Measurements from ENCODE around the gene RRM1.
"Not testable (repeated sequence)": the region's sequence is repeated elsewhere in the genome, so short reads cannot be mapped to it uniquely, and the experiment has no call there.

The RRM1 gene

DNA sequence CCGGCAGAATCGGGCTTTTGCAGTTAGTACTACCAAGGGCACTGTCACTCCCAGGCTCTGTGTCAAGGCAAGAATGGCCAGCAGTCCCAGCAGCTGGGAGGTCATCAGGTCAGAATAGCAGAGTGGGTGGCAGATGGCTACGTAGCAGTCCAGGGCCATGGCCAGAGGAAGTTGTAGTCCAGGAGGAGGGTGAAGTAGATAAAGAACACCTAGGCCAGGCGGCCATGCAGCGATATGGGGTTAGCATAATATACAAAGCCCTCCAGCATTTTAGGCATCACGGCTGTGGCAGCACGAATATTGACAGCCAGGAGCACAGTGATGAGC lies 52.1 kb downstream of the RRM1 start:
- DNase-seq = no peak

DNA sequence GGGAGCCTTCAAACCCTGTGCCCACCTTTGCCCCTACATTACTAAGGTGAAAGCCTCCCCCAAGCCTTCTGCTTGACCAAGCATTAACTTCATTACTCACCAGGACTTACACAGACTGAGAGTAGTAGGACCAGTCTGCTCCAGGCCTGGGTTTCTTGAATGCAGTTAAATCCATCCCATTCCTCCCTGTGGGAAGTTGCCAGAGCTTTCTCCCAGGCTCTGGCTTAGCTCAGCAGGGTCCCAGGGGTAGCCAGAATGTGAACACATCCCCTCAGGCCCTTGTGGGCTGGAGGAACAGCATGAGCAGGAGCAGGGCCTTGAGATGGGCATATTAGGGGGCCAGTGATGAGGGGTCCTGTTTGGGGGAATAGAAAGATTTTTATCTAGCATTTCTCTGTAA lies 59.9 kb downstream of the RRM1 start:
- Mint-ChIP-seq H3K27ac (no peak overlapping the region), H3K9me3 (no peaks in the 10 kb centered on the region), H3K4me1 (no peaks in the 10 kb centered on the region), H3K27me3 (no peaks in the 10 kb centered on the region), H3K4me3 (no peak overlapping the region)
- no peak for ATAC-seq
- DNase-seq = no peak

More for the DNA sequence above, 52.1 kb downstream of the RRM1 start:
- Mint-ChIP-seq H3K27me3 (no peaks in the 10 kb centered on the region), H3K4me1 (no peaks in the 10 kb centered on the region), H3K9me3 (no peaks in the 10 kb centered on the region), H3K27ac (no peak overlapping the region), H3K4me3 (no peak overlapping the region)
- ATAC-seq = no peak

DNA sequence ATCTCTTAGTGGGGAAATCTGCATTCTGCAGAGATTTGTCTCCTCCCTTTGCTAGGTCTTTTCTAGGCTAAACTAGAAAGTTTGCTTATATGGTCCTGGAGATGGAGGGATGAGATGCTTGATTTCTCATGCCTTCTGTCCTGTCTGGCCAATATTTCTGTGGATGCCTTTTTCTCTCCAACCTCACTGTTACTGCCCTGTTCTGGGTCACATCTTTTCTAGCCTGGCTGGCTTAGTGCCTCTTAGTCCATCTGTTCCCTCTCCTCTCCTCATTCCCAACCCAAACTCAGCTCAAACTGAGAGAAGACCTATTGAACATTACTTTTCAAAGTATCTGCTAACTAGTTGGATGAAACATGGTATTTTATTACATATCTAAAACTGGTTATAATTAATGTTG lies 62.0 kb downstream of the RRM1 start:
- DNase-seq (no peak), ATAC-seq (no peak)
- Mint-ChIP-seq H3K27ac (no peak overlapping the region), H3K27me3 (no peaks in the 10 kb centered on the region), H3K4me1 (no peaks in the 10 kb centered on the region), H3K4me3 (no peak overlapping the region), H3K9me3 (no peaks in the 10 kb centered on the region)

DNA sequence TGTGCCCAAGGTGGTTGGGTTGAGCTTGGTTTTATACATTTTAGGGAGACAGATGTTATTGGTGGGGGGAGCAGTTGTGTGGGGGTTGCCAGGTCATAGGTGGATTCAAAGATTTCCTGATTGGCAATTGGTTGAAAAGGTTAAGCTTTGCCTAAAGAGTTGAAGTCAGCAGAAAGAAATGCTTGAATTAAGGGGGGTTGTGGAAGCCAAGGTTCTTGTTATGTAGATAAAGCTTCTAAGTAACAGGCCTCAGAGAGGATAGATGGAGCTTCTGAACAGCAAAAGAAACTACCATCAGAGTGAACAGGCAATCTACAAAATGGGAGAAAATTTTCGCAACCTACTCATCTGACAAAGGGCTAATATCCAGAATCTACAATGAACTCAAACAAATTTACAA lies 64.2 kb downstream of the RRM1 start:
- DNase-seq, H3K9me3 Mint-ChIP-seq, H3K27me3 Mint-ChIP-seq, ATAC-seq, H3K4me3 Mint-ChIP-seq, H3K27ac Mint-ChIP-seq, H3K4me1 Mint-ChIP-seq: not testable (repeated sequence)

DNA sequence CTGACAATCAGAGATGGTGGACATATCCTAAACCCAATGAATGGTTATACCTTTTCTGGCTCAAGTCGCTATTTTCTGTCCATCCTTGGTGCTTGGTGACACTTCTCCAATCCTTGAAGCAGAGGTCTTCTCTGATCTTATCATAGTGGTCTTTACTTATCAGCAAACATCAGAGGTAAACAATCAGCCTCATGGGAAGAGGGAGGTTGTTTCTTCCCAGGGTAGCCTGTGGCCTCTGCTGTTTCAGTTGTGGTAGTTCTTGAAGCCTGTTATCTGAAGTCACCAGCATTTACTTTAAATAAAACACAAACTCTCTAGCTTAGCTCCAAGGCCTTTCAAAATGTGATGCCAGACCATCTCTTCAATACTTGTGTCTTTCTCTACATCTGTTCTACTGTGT lies 66.7 kb downstream of the RRM1 start:
- Mint-ChIP-seq H3K27me3 (no peaks in the 10 kb centered on the region), H3K4me3 (no peak overlapping the region), H3K27ac (peak overlapping the region in 1 of 2 donors; percentile 2), H3K4me1 (no peaks in the 10 kb centered on the region), H3K9me3 (no peaks in the 10 kb centered on the region)
- DNase-seq (no peak), ATAC-seq (no peak)

DNA sequence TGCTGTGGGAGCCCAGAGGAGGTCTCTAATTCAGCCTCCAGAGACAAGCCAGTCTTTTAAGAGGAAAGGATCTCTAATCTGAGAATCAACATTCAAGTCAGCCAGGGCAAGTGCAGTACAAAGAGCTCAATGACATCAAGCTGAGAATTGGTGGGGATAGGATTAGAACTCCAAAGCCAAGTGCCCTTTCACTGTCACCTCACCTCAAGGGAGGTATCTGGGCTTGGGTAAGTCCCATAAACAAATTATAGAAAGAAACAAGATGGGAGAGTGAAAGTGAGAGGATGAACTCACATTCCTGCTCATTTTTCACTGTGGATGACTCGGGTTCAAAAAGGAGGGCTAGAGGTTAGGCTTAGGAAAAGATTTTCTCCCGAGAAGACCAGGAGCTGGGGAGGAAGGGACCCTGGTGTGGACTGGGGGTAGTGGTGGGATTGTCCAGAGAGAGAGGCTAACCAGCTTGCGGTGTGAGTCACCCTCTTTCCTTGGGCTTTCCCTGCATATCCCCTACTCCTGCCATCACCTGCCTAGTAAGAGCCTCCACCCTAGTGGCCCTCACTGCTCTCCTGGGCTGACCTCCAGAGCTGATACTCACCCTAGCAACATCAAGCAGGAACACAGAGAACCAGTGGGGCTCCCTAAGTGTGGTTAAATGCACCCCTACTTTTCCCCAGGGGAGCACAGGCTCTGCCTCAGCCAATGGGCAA lies 70.4 kb downstream of the RRM1 start:
- Mint-ChIP-seq H3K27me3 (no peaks in the 10 kb centered on the region), H3K4me3 (no peak overlapping the region), H3K27ac (peak overlapping the region in 1 of 2 donors; percentile 68), H3K4me1 (no peaks in the 10 kb centered on the region), H3K9me3 (no peaks in the 10 kb centered on the region)
- no peak for DNase-seq
- peak; percentile 22 for ATAC-seq

DNA sequence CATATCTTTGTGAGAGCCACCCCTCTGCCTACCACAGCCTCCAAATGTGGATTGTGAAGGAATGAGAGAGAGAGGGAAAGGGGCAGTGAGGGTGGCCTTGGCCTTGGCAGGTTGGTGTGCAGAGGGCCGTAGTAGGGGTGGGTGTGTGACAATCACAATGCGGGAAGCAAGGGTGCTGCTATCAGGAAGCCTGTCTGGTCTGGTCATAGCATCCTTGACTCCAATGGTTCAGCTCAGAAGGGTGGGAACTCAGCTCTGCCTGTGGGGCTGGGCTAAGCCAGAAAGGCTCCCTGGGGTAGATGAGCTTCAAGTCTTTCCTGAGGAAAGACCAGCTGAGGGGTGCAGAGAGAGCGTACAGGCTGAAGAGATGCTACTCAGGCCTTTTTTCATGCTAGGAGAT lies 72.7 kb downstream of the RRM1 start:
- DNase-seq (no peak), ATAC-seq (peak; percentile 26)
- Mint-ChIP-seq H3K4me1 (no peaks in the 10 kb centered on the region), H3K27ac (no peak overlapping the region), H3K4me3 (no peak overlapping the region), H3K27me3 (no peaks in the 10 kb centered on the region), H3K9me3 (no peaks in the 10 kb centered on the region)

DNA sequence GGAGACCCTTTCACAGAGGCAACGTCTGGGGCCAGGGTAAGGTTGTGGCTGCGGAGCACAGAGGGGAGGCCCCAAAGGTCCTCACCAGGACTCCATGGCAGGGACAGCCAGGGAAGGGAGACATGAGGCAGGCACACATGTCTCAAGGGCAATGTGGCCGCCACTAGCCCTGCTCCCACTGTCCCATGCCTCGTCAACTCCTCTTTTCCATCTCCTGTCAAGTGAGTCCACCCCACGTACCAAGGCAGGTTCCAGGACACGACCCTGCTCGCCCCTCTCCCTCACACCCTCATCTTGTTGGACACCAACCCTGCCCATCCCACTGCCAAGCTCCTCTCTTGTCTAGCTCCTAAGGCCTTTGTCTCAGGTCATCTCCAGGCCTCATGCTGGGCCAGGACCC lies 73.2 kb downstream of the RRM1 start:
- no peak for DNase-seq
- Mint-ChIP-seq H3K27me3 (no peaks in the 10 kb centered on the region), H3K4me3 (no peak overlapping the region), H3K27ac (no peak overlapping the region), H3K9me3 (no peaks in the 10 kb centered on the region), H3K4me1 (no peaks in the 10 kb centered on the region)
- ATAC-seq = peak; percentile 53

DNA sequence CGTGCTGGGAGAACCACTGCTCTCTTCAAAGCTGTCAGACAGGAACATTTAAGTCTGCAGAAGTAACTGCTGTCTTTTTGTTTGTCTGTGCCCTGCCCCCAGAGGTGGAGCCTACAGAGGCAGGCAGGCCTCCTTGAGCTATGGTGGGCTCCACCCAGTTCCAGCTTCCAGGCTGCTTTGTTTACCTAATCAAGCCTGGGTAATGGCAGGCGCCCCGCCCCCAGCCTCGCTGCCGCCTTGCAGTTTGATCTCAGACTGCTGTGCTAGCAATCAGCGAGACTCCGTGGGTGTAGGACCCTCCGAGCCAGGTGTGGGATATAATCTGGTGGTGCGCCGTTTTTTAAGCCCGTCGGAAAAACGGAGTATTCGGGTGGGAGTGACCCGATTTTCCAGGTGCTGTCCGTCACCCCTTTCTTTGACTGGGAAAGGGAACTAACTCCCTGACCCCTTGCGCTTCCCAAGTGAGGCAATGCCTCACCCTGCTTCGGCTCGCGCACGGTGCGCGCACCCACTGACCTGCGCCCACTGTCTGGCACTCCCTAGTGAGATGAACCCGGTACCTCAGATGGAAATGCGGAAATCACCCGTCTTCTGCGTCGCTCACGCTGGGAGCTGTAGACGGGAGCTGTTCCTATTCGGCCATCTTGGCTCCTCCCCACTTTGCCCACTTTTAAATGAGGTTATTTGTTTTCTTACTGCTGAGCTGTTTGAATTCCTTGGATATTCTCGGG lies 81.2 kb downstream of the RRM1 start:
- H3K4me3 Mint-ChIP-seq = peak overlapping the region in 1 of 2 donors; percentile 29
- not testable (repeated sequence) for H3K27ac Mint-ChIP-seq, DNase-seq, H3K4me1 Mint-ChIP-seq, ATAC-seq, H3K9me3 Mint-ChIP-seq
- peaks cover 11% of the 10 kb centered on the region for H3K27me3 Mint-ChIP-seq

DNA sequence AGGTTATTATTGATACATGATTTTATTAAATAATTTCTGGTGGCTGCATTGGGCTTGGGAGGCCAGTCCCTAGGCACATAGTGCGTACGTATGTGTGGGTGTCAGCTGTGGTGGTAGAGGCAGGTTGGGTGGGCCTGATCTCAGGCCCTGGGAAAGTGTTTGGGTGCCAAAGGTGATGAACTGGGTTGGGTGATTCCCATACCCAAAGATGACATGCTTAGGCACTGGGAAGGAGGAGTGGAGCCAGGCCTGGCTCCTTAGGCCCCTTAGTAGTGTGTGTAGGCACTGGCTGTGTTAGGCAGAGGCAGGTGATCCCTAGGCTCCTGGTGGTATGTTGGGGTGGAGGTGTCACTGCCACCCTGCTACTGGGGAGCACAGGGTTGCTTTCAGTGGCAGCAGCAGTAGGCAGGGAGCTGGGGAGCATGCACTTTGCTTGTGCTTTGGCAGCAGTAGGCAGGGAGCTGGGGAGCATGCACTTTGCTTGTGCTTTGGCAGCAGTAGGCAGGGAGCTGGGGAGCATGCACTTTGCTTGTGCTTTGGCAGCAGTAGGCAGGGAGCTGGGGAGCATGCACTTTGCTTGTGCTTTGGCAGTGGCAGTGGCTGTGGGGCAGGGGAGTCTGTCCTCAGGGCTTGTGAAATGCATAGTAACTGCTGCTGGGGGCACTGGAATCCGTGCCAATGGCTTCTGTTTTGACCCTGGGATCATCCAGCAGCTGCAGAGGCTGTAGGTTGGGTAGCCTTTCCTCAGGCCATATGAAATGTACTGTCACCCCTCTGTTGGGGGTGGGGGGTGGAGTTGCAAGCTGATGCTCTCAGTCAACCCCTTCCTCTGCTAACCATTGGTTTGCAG lies 84.4 kb downstream of the RRM1 start:
- no peak for DNase-seq
- Mint-ChIP-seq H3K4me3 (no peak overlapping the region), H3K27me3 (peaks cover 11% of the 10 kb centered on the region), H3K27ac (no peak overlapping the region), H3K9me3 (no peaks in the 10 kb centered on the region), H3K4me1 (no peaks in the 10 kb centered on the region)
- ATAC-seq = no peak

DNA sequence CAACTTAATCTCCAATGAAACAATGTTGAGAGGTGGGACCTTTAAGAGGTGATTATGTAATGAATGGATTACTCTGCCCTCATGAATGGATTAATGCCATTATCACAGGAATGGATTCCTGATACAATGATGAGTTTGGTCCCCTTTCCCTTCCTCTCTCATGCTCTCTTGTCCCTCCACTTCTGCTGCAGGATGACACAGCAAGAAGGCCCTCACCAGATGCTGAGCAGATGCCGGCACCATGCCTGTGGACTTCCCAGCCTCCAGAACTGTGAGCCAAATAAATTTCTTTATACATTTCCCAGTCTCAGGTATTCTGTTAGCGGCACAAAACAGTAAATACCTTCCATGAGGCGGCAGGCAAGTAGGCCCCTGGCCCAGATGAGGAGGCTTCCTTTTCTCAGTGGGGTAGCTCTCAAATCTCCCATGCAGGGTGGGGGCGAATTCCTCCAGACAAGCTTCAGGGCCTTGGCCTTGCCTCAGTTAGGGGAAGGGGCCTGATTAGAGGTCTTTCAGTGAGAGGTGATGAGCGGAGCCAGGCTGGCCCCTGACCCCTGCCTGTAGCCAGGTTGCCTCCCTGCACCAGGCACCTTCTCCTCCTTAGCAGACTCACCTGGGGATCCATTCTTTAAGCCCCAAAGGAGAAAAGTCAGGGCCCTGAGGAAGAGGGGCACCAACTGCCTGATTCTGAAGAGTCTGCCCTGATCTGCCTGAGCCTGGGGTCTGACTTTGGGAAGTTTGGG lies 86.0 kb downstream of the RRM1 start:
- Mint-ChIP-seq H3K9me3 (no peaks in the 10 kb centered on the region), H3K27me3 (peaks cover 16% of the 10 kb centered on the region), H3K27ac (no peak overlapping the region), H3K4me3 (no peak overlapping the region), H3K4me1 (no peaks in the 10 kb centered on the region)
- DNase-seq (no peak), ATAC-seq (no peak)

DNA sequence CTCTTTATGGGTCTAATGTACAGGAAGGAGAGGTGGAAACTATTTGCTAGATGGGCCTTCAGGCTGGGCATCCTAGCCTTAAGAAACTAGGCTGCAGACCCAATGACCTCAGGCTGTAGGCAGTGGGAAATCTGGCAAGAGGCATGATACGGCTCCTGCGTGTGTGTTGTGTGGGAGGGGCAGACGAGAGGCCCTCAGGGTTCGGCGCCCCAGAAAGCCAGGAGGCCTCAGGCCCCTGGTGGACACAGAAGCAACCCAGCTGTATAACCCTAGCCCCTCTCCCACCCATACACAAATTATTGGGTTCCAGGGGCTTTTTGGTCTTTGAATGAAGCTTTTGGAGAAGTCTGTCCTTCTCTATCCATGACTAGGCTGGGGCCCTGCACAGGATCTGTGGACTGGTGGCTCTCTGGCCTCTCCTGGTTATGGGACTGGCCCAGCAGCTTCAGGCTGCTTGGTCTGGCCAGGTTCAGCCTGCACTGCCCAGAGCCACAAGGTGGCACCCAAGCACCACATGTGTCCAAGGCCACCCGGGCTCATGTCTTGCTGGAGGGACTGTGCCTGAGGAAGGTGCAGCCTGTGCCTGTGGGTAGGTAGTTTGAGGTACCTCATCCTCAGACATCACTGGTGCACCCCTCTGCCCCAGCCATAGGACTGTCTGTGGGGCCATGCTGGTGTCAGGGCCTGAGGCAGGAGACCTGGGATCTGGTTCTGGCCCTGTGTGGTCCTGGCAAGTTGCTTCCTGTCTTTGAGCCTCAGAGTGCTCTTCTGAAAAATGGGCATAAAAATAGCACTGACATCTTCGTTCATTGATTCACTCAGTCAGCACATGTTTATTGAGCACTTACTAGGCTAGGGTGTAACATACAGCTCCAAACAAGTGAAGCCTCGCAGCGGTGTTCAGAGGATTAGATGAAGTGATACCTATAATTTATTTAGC lies 87.5 kb downstream of the RRM1 start:
- Mint-ChIP-seq H3K4me3 (no peak overlapping the region), H3K4me1 (no peaks in the 10 kb centered on the region), H3K27ac (no peak overlapping the region), H3K9me3 (no peaks in the 10 kb centered on the region), H3K27me3 (peaks cover 8% of the 10 kb centered on the region)
- ATAC-seq (peak; percentile 80), DNase-seq (peak; percentile 48 to 65)

DNA sequence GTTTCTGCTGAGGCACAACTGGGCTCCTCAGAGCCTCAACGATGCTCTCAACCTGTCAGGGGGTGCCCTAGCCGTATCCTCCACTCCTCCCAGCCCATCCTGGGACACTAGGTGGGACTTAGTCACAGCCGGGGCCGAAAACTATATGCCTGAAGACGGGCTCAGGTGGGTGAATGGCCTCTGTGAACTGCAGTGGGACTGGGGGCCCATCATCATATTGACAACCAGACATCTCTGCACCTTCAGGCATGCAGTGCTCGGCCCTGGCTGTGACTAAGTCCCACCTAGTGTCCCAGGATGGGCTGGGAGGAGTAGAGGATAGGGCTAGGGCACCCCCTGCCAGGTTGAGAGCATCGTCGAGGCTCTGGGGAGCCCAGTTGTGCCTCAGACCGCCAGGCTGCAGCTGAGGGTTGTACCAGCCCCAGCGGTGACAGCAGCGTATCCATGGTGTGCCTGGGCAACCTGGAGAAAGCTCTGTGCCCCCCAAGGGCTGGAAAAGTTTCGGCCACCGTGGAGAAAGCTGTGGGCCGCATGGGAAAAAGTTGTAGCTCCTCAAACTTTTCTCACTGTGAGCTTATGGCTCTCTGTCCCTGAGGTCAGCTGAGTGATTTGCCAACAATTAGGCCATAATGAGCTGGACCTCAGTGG lies 88.9 kb downstream of the RRM1 start:
- ATAC-seq = no peak
- H3K9me3 Mint-ChIP-seq = no peaks in the 10 kb centered on the region
- H3K4me3 Mint-ChIP-seq = no peak overlapping the region
- DNase-seq = no peak
- no peak overlapping the region for H3K27ac Mint-ChIP-seq
- H3K27me3 Mint-ChIP-seq = peaks cover 8% of the 10 kb centered on the region
- H3K4me1 Mint-ChIP-seq = peaks cover 6% of the 10 kb centered on the region

DNA sequence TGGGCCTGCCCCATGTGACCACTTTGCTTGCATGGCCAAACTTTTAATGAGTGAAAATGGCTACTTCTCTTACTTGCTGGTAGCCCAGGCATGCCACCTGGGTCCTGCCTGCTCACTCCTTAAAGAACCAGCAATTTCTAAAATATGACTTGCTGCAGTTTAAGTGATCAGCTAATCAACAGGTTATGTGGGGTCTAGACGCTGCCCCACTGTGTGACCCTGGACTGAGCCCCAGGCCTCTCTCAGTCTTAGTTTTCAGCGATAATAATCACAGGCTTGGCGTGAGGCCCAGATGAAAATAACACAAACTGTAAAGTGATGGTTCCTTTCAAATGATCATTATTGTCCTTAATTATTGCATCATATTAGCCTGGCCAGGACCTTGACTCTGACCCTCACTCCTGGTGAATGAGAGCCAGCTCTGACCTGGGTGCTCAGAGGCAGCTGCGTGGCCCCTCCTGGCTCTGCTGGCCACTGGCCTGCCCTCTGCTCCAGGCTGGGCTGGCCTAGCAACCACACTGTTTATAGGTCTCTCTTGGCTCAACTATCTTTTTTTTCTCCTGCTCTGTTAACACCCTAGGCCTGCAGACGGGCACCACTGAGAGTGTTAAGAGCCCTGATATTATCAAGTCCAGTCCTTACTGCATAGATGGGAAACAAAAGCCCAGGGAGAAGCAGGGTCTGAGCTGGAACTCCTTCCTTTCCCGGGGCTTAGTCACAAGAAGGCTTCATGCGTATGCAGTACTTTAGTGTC lies 89.7 kb downstream of the RRM1 start:
- Mint-ChIP-seq H3K4me3 (no peak overlapping the region), H3K27ac (no peak overlapping the region), H3K9me3 (no peaks in the 10 kb centered on the region), H3K27me3 (peaks cover 8% of the 10 kb centered on the region), H3K4me1 (peaks cover 6% of the 10 kb centered on the region)
- ATAC-seq = no peak
- no peak for DNase-seq

Measured in stimulated activated naive CD8-positive, alpha-beta T cell treated with anti-CD3 and anti-CD28 coated beads, Interleukin-15, amount 100 ng/mL, for 72 hours (primary cell).